Fibroblast of skin of right quadriceps (primary cell): Measurements from ENCODE around the gene SLC30A2.

Experiments
- DNase-seq: peaks from one replicate; pipeline ENCODE4 v3.0.0-alpha.2; 2013

The SLC30A2 gene

DNA sequence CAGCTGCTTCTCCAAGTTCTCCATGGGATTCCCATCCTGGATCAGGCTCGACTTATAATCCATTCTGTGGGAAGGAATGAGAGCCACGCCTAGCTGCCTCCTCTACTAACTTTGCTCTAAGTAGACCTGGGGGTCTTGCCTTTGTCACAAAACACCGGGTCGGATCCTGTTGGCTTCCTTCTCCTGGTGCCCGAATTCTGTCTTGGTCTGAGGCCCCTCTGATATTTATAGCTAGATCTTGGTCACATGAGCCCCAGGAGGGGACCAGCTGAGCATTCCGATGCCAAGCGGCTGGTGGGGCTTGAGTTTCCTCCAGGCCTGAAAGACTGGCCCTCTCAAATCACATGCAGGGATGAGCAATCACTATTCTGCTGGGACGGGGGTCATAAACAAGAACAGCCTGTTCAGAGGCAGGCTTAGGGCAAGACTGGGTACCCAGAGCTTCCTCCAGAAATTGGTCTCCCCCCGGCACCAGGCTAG lies 21.6 kb upstream of the SLC30A2 start, which contains the start of gene TRIM63:
Gene TRIM63, minus strand, starts transcription at position 199 of the 480 bp plus-strand sequence. Its CDS starts 136 bp downstream, at position 63.
- DNase-seq = no peak

DNA sequence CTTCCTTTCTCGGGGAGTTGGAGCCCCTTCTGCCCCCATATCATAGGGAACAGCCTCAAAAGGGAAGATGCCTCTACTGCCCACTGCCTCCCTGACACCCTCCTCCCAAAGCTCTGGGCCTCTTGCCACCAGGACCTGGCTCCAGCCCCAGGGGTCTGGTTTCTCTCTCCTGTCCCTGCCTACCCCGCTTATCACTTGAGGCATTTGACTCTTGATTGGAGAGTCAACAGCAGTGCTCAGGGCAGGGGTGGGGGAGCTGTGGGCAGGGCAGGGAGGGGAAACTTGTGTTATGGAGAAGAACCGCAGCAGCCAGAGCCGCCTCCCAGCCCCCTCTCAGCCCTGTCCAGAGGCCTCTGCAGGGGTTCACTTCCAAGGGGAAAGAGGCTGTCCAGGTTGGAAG lies 20.9 kb upstream of the SLC30A2 start:
- no peak for DNase-seq

DNA sequence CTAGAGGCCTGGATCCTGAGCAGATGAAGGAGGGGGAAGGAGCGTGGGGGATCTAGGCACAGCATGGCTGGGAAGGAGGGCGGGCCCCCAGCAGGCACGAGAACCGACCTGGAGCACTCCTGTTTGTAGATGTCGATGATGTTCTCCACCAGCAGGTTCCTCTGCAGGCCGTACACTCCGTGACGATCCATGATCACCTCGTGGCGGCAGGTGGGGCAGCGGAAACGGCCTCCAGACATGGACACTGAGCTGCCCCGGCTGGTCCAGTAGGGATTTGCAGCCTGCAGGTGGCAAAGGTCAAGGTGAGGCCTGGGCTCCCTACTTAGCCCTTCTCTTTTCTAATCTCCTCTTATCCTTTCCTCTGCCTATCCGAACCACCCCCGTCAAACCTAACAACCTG lies 20.2 kb upstream of the SLC30A2 start:
- no peak for DNase-seq

DNA sequence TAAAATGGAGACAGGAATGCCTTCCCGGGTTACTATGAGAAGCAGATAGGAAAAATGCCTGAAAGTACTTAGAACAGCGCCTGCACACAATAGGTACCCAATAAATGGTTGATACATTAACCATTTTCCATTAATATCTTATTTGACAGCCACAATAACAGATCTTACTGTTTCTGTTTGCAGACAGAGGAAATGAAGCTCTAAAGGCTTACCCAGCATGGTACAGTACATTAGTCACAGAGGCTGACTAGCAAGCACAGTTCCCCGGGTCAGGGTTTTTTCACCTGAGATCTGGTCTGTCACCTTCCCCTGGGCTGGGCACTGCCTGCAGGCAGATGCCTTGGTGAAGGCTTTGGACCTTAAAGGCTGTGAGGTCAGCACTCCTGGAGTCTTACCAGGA lies 18.6 kb upstream of the SLC30A2 start:
- DNase-seq = no peak

DNA sequence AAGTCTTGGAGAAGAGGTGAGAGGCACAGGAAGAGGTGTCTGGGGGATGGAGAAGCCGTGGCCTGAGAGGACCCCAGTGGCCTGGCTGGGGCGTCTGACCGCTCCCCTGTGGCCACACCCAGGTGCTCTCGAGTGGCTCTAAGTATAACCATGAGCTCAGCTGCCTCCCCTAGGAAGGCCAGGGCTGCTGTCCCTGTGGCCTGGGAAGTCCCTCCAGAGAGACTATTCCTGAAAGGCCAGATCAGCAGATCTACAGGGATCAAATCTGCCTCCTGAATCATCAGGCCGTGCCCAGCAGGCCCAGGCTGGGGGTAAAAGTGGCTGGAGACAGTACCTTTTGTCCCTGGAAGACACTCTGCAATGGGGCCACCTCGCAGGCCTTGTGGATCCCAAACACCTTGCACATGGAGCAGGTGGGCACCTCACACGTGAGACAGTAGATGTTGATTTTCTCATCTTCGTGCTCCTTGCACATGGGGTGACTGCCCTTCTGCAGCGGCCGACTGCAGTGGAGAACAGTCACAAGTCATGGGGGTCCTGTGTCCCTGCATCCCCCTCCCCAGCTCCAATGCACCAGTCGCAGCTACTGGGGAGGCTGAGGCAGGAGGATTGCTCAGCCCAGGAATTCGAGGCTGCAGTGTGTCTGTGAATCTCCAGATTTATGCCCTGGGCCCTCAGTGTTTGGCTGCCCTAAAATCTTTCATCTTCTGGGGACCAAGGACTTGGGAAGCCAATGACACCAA lies 15.1 kb upstream of the SLC30A2 start:
- no peak for DNase-seq

DNA sequence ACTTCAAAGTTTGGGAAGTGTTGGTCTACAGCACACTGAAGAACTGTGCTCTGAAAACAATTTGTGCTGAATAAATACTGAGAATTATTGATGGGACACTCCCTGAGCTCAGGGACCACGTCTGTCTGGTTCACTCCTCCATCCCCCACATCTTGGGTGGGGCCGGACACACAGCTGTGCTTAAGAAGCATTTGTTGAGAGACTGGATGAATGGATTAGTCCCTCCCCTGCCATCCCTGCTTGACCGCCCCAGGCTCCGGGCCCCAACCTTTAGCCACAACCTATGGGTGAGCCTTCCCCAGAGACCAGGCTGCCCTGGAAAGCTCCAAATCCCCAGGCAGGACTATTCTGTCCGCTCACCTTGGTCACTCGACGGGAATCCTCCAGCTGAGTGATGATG lies 14.0 kb upstream of the SLC30A2 start:
- DNase-seq = no peak

DNA sequence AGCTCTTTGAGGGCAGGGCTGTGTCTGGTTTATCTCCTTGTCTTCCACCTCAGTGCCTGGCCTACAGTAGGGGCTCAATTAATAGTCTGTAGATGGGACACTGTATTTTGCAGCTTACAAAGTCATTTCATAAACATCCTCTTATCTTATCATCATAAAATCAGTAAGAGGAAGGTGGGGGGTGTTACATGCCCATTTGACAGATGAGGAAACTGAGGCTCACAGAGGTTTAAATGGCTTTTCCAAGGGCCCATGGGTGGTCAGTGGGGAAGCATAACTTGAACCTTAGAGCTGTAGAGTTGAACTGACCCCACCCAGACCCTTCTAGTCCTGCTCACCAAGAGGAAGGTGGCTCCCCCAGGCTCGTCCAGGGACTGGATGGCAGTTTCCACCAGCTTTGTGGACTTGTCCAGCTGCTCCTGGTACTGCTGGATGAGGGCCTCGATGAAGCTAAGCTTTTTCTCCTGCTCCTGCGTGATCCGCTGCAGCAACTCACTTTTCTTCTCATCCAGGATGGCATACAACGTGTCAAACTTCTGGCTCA lies 12.2 kb upstream of the SLC30A2 start:
- no peak for DNase-seq

DNA sequence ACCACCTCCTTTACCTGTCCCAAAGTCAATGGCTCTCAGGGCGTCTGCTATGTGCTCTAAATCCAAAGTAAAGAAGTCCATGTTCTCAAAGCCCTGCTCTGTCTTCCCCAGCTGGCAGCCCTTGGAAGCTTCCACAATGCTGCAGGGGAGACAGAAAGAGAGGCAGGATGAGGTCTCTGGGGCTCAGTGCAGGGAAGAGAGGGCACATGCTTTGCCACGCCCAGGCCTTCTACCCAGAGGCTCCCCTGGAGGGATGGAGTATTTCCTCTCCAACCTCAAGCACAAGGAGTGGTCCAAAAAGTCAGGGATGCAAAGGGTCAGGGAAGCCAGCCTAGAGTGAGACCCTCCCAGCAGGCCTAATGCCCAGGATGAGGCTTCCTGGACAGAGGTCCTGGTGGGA lies 11.3 kb upstream of the SLC30A2 start:
- DNase-seq = no peak

DNA sequence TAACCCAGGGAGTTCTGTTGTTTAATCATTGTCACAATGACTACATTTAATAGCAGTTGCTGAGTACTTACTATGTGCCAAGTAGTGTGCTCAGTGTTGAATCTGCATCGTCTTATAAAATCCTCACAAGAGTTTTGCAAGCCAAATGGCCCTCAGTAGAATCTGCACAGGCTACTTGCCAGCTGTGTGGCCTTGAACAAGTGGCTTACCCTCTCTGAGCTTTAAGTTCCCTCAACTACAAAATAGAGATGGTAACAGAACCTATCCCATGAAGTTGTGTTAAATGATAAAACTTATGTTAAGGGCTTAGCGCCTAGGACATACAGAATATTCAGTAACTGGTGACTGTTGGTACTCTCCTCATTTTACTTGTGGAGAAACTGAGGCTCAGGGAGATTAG lies 9.1 kb upstream of the SLC30A2 start:
- no peak for DNase-seq

DNA sequence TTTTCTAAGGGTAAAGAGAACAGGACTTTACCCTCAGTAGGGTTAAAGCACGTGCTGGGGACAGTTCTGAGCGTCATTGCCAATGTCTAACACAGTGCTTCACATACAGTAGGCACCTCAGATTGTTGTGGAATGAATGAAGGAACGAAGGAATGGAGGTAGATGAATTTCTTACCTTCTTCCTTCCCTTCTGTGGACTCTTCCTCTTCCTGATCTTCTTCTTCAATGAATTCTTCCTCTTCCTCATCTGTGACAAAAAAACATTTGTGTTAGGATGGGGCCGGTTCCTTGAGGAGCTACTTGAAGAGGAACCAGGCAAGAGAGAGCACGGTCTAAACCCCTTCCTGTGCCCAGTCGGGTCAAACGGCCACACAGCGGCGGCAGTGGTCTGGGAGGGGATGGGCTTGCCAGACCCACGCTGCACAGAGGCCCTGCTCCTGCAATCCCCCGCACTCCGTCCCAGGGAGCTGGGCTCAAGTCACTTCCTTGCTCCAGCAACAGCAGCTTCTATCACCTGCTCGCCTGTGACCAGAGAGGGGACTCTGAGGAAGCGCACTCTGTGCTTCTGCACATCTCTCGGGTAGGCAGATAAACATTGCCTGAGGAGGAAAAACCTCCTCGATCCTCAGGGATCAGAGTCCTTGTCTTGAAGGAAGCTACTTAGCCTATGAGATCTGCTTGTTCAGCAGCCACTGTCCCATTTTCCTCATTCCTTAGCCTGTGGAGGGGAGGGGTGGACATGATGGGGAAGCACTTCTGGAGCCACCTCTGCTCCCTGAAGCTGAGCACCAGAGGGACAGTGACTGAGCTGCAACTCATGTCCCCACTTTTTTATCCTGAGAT lies 8.0 kb upstream of the SLC30A2 start:
- no peak for DNase-seq

DNA sequence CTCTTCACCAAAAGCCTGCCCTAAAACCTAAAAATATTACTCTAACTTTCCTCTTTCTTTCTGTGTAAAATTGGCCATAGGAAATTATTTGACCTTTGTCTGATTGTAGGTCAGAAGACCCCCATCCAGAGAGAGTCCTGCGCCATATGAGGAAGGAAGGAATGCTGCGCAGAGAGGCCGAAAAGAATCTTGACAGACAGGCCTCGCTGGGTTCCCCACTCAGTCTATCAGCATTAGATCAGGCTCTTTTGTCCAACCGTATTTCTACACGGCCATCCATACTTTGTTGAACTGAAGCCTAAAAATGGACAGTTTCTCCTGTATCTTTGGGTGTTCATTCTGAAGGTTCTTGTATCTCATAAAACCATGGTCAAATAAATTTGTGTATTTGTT lies 4.3 kb upstream of the SLC30A2 start:
- no peak for DNase-seq

DNA sequence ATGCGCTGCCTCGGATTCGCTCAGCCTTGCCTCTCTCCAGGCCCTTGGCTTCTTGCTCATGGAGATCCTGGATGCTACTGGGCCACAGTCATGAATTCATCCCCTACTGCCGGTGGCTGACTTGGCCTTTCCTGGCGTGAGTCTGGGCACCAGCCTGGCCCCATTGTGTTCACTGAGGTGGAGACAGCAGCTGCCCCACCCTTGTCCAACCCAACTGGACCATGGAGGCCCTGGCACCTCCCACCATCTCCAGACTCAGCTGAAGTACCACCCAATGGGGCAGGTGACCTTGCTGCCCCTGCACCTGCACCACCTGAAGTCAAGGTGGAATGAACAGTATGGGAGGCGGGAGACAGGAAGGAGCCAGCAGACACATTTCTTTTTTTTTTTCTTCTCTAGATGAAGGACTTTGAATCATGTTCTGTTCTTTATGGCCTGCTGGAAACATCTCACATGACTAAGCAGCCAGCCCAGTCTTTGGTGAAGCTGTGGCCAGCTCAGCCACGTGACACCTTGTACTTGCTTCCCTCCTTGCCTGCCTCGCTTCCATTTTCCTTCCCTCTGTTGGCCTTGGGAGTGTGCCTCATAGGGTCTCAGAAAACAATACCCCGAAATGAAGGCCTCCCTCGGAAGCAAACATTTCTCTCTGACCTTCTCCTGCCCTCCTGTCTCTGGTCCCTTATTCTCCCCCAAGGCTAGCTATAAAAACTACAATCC lies 3.8 kb upstream of the SLC30A2 start:
- DNase-seq = no peak

DNA sequence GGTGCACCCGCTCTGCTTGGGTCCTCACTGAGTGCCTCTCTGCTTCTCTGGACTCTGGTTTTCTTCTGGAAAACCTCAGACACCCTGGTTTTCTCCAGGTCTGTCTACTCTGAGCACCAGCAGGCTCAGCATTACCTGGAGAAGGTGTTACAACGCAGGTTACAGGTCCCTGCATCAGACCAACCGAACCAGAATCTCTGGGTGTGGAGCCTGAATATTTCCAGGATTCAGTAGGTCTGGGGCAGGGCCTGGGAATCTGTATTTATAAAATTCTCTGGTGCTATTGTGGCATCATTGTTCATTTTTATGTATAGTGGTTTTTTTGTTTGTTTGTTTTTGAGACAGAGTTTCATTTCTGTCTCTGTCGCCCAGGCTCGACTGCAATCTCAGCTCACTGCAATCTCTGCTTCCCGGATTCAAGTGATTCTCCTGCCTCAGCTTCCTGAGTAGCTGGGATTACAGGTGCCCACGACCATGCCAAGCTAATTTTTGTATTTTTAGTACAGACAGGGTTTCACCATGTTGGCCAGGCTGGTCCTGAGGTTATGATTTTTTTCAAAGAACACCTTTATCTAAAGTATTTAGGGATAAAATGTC lies 1.5 kb upstream of the SLC30A2 start:
- DNase-seq = no peak

DNA sequence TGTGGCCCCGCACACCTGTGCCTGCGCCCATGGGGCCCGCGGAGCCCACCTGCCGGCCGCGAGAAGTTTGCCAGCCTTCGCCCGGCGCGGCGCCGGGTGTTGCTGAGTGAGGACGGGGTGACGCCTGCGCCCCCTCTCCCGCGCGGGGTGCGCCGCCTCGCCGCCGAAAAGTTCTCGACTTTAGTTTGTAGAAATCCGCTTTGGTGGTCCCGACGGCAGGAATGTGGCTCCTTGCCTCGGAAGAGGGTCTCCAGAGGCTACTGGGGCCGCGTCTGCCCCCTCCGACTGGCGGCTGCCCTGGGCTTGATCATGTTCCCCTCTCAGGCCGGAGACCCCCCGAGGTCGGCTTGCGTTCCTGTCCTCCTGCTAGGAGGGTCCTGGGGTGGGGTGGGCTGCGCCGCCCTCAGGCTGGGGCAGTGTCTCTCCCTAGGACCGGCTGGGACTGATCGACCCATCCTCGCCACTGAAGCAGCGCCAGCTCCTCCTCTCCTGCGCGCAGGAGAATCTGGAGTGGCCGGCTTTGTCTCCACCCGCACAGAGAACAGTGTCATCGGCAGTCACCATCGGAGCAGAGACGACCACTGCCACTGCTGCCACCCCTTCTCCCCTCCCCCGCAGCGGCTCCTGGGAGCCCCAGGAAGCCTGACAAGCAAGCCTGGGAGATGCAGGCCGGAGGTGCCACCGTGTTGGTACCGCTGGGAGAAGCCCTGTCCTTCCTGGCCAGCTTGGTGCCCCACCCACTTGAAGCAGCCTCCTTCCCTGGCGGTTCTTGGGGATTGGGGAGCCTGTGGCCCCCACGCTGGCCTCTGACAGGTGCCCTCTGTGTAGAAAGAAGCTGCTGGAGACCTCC lies 553 bp upstream of the SLC30A2 start:
- no peak for DNase-seq

DNA sequence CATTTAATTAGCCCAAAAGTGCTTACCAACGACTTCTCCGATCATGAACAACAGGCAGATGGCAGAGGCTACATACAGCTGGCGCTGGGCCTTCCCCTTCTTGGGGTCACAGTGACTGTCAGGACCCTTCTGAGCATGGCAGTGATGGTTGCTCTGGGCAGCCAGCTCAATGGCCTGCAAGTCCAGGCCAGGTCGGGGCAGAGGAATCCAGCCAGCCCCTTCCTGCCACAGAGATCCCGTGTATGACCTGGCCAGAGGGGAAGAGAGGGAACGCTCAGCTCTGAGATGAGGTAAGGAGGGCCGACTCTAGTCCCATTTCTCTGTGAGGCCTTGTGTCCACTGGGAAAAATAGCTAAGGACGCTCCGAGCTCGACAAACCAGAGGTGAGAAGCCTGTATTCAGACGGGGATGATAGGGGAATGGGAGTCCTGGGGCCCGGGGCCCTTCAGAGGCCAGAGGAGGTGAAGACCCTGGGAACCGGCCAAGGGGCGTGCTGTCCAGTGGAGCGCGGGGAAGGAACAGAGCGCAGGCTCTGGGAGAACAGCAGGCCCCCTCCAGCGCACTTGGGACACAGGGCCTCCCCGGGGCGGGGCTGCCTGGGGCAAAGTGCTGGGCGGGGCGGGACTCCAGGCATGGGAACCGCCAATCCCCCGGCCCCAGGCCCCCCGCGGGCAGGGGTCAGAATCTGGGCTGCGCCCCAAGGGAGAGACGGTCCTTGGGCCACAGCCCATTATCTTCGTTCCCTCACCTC lies 772 bp downstream of the SLC30A2 start:
- no peak for DNase-seq

DNA sequence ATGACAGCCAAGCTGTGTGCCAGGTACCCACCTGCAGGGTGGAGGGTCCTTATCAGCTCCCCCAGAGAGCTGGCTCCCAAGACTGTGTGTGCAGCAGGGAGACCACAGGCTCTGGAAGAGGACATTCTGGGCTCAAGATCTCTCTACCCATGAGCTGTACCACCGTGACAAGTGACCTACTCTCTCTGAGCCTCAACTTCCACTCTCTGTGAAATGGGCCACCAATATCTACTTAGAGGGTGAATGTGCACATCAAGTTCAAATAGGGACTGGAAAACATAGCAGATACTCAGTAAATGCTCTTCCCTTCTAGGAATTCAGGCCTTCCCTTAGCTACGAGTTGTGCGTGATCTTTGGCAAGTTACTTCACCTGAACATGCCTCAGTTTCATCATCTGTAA lies 1.5 kb downstream of the SLC30A2 start:
- no peak for DNase-seq

DNA sequence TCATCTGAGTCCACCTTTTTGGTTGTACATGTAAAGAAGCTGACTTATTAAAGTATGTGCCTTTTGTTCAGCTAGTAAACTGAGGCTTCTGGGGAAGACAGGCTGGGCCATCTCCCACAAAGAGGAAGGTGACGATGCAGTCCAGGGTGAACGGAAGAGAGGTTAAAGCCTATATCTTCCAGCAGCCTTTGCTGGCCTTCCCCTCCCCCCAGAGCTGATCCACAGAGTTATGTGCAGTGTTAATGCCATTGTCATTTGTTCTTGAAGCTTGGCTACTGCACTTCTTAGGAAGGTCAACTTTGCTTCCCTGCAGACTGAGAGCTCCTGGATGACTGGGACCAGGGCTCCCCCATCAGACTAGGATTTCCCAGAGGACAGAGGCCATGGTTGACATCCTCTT lies 2.2 kb downstream of the SLC30A2 start:
- DNase-seq = no peak

DNA sequence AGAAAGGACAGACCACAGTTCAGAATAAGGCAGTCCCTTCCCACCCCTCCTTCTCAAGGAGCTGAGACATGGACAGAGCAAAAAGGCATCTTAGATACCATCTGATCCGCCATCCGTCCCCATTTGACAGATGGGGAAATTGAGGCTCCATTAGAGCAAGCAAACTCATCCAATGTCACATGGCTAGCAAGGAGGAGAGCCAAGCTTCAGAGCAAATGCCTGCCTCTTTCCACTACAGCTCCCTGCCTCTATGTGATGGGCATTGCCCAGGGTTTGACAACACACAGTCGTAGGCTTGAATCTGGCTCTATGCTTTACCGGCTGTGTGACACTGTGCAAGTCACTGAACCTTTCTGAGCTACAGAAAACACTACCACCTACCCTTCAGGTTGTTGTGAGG lies 3.9 kb downstream of the SLC30A2 start:
- no peak for DNase-seq

DNA sequence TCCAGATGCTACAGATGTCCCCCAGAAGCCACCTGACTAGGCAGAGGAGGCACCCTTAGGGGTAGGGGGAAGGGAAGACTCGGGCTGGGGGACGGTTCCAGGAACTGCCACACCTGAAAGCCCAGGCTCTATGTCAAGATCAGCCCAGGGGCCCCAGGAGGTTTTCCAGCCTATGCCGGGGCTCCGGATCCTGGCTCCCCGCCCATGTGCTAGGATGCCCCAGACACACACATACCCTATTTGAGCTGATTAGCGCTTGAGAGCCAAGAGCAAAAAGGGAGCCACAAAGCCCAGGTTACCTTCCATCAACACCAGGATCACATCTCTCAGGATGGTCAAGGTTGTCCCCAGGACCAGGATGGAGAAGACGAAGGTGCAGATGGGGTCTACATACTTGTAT lies 4.5 kb downstream of the SLC30A2 start:
- DNase-seq = no peak

DNA sequence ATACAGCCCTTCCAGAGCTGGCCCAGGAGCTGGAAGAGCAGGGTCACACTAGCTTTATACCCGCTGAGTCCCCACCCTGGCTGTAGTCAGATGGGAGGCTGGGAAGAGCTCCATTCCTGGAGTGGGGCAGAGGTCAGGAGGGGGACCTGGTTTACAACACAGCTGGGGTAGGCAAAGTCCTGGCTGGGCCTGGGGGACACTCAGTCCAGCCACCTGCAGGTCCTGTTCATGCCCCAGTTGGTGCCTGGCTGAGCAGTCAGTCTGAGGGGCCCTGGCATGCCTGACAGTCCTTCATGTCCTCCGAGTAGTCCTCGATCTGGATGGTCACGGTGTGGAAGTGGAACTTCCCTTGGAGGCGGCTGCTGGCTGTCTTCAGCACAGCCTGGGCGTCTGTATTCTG lies 7.0 kb downstream of the SLC30A2 start:
- no peak for DNase-seq

DNA sequence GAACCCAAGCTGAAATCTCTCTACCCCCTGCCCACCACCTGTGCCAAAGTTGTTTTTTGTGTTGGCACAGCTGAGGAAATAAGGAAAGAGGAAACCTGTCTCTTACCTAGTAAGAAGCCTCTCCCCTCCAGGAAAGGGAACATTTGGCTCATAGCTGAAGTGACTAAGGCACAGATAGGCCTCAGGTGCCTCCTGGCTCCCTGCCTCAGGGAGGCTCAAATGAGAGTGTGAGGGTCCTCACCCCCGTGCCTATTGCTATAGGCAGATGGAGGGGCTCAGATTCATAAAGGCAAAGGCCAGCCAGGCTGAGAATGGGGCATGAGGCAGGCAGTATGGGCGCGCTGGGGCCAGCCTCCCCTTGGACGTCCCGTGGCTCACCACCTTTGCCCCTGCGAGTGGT lies 7.4 kb downstream of the SLC30A2 start:
- no peak for DNase-seq
